ENCODE results near the gene CARD11.

CARD11 gene

GRCh38 chr7:2979951-2980350, 63.7 kb downstream of the CARD11 start:
- Histone ChIP-seq H3K36me3 (ENCODE audit: control insufficient read depth, insufficient read depth, low read length) (no peaks in the 10 kb centered on the region), H3K4me3 (ENCODE audit: low read depth, low read length) (no peak overlapping the region), H3K9ac (ENCODE audit: low read depth, low read length) (no peak overlapping the region), H3K9me3 (ENCODE audit: control insufficient read depth, insufficient read depth, low read length) (no peaks in the 10 kb centered on the region), H3K27me3 (ENCODE audit: control insufficient read depth, insufficient read depth, low read length) (no peaks in the 10 kb centered on the region), H3K4me1 (ENCODE audit: control insufficient read depth, insufficient read depth, low read length) (peaks cover 13% of the 10 kb centered on the region)

GRCh38 chr7:2979201-2979631, 64.5 kb downstream of the CARD11 start:
- Histone ChIP-seq H3K4me3 (ENCODE audit: low read depth, low read length) (no peak overlapping the region), H3K36me3 (ENCODE audit: control insufficient read depth, insufficient read depth, low read length) (no peaks in the 10 kb centered on the region), H3K27me3 (ENCODE audit: control insufficient read depth, insufficient read depth, low read length) (no peaks in the 10 kb centered on the region), H3K4me1 (ENCODE audit: control insufficient read depth, insufficient read depth, low read length) (peaks cover 13% of the 10 kb centered on the region), H3K9ac (ENCODE audit: low read depth, low read length) (peak overlapping the region; percentile 60), H3K9me3 (ENCODE audit: control insufficient read depth, insufficient read depth, low read length) (no peaks in the 10 kb centered on the region)

- peak overlapping the region; percentile 60 for H3K9ac ChIP-seq (ENCODE audit: low read depth, low read length)
- no peak overlapping the region for H3K4me3 ChIP-seq (ENCODE audit: low read depth, low read length)
- H3K4me1 ChIP-seq (ENCODE audit: control insufficient read depth, insufficient read depth, low read length) = peaks cover 13% of the 10 kb centered on the region
- H3K36me3 ChIP-seq (ENCODE audit: control insufficient read depth, insufficient read depth, low read length) = no peaks in the 10 kb centered on the region
- no peaks in the 10 kb centered on the region for H3K27me3 ChIP-seq (ENCODE audit: control insufficient read depth, insufficient read depth, low read length)
- no peaks in the 10 kb centered on the region for H3K9me3 ChIP-seq (ENCODE audit: control insufficient read depth, insufficient read depth, low read length)
Observed at GRCh38 chr7:2978408-2978807, 65.3 kb downstream of the CARD11 start.

GRCh38 chr7:2975821-2976371, 67.8 kb downstream of the CARD11 start:
- H3K36me3 ChIP-seq (ENCODE audit: control insufficient read depth, insufficient read depth, low read length) = no peaks in the 10 kb centered on the region
- no peak overlapping the region for H3K9ac ChIP-seq (ENCODE audit: low read depth, low read length)
- no peak overlapping the region for H3K4me3 ChIP-seq (ENCODE audit: low read depth, low read length)
- peaks cover 13% of the 10 kb centered on the region for H3K4me1 ChIP-seq (ENCODE audit: control insufficient read depth, insufficient read depth, low read length)
- H3K9me3 ChIP-seq (ENCODE audit: control insufficient read depth, insufficient read depth, low read length) = no peaks in the 10 kb centered on the region
- no peaks in the 10 kb centered on the region for H3K27me3 ChIP-seq (ENCODE audit: control insufficient read depth, insufficient read depth, low read length)

- H3K36me3 ChIP-seq (ENCODE audit: control insufficient read depth, insufficient read depth, low read length) = no peaks in the 10 kb centered on the region
- no peak overlapping the region for H3K4me3 ChIP-seq (ENCODE audit: low read depth, low read length)
- H3K9me3 ChIP-seq (ENCODE audit: control insufficient read depth, insufficient read depth, low read length) = no peaks in the 10 kb centered on the region
- H3K4me1 ChIP-seq (ENCODE audit: control insufficient read depth, insufficient read depth, low read length) = peaks cover 7% of the 10 kb centered on the region
- H3K9ac ChIP-seq (ENCODE audit: low read depth, low read length) = no peak overlapping the region
- H3K27me3 ChIP-seq (ENCODE audit: control insufficient read depth, insufficient read depth, low read length) = no peaks in the 10 kb centered on the region
Observed at GRCh38 chr7:2974093-2974819, 69.4 kb downstream of the CARD11 start.

GRCh38 chr7:2972835-2973161, 70.9 kb downstream of the CARD11 start:
- Histone ChIP-seq H3K9ac (ENCODE audit: low read depth, low read length) (no peak overlapping the region), H3K36me3 (ENCODE audit: control insufficient read depth, insufficient read depth, low read length) (no peaks in the 10 kb centered on the region), H3K9me3 (ENCODE audit: control insufficient read depth, insufficient read depth, low read length) (no peaks in the 10 kb centered on the region), H3K4me3 (ENCODE audit: low read depth, low read length) (no peak overlapping the region), H3K4me1 (ENCODE audit: control insufficient read depth, insufficient read depth, low read length) (no peaks in the 10 kb centered on the region), H3K27me3 (ENCODE audit: control insufficient read depth, insufficient read depth, low read length) (no peaks in the 10 kb centered on the region)

GRCh38 chr7:2971914-2972834, 71.5 kb downstream of the CARD11 start:
- Histone ChIP-seq H3K4me1 (ENCODE audit: control insufficient read depth, insufficient read depth, low read length) (no peaks in the 10 kb centered on the region), H3K9me3 (ENCODE audit: control insufficient read depth, insufficient read depth, low read length) (no peaks in the 10 kb centered on the region), H3K27me3 (ENCODE audit: control insufficient read depth, insufficient read depth, low read length) (no peaks in the 10 kb centered on the region), H3K9ac (ENCODE audit: low read depth, low read length) (no peak overlapping the region), H3K4me3 (ENCODE audit: low read depth, low read length) (no peak overlapping the region), H3K36me3 (ENCODE audit: control insufficient read depth, insufficient read depth, low read length) (no peaks in the 10 kb centered on the region)

- Histone ChIP-seq H3K4me3 (ENCODE audit: low read depth, low read length) (no peak overlapping the region), H3K9ac (ENCODE audit: low read depth, low read length) (no peak overlapping the region), H3K9me3 (ENCODE audit: control insufficient read depth, insufficient read depth, low read length) (no peaks in the 10 kb centered on the region), H3K27me3 (ENCODE audit: control insufficient read depth, insufficient read depth, low read length) (no peaks in the 10 kb centered on the region), H3K36me3 (ENCODE audit: control insufficient read depth, insufficient read depth, low read length) (no peaks in the 10 kb centered on the region), H3K4me1 (ENCODE audit: control insufficient read depth, insufficient read depth, low read length) (no peaks in the 10 kb centered on the region)
Observed at GRCh38 chr7:2970861-2971260, 72.8 kb downstream of the CARD11 start.

GRCh38 chr7:2970307-2970664, 73.4 kb downstream of the CARD11 start:
- Histone ChIP-seq H3K36me3 (ENCODE audit: control insufficient read depth, insufficient read depth, low read length) (no peaks in the 10 kb centered on the region), H3K4me3 (ENCODE audit: low read depth, low read length) (no peak overlapping the region), H3K4me1 (ENCODE audit: control insufficient read depth, insufficient read depth, low read length) (no peaks in the 10 kb centered on the region), H3K27me3 (ENCODE audit: control insufficient read depth, insufficient read depth, low read length) (no peaks in the 10 kb centered on the region), H3K9ac (ENCODE audit: low read depth, low read length) (no peak overlapping the region), H3K9me3 (ENCODE audit: control insufficient read depth, insufficient read depth, low read length) (no peaks in the 10 kb centered on the region)

GRCh38 chr7:2969398-2970306, 74.0 kb downstream of the CARD11 start:
- Histone ChIP-seq H3K9ac (ENCODE audit: low read depth, low read length) (no peak overlapping the region), H3K9me3 (ENCODE audit: control insufficient read depth, insufficient read depth, low read length) (no peaks in the 10 kb centered on the region), H3K4me1 (ENCODE audit: control insufficient read depth, insufficient read depth, low read length) (no peaks in the 10 kb centered on the region), H3K4me3 (ENCODE audit: low read depth, low read length) (no peak overlapping the region), H3K36me3 (ENCODE audit: control insufficient read depth, insufficient read depth, low read length) (no peaks in the 10 kb centered on the region), H3K27me3 (ENCODE audit: control insufficient read depth, insufficient read depth, low read length) (no peaks in the 10 kb centered on the region)

GRCh38 chr7:2968616-2969397, 74.9 kb downstream of the CARD11 start:
- no peak overlapping the region for H3K9ac ChIP-seq (ENCODE audit: low read depth, low read length)
- H3K4me1 ChIP-seq (ENCODE audit: control insufficient read depth, insufficient read depth, low read length) = no peaks in the 10 kb centered on the region
- H3K4me3 ChIP-seq (ENCODE audit: low read depth, low read length) = no peak overlapping the region

More at GRCh38 chr7:2968616-2969397, 74.9 kb downstream of the CARD11 start:
- H3K9me3 ChIP-seq (ENCODE audit: control insufficient read depth, insufficient read depth, low read length) = no peaks in the 10 kb centered on the region
- no peaks in the 10 kb centered on the region for H3K27me3 ChIP-seq (ENCODE audit: control insufficient read depth, insufficient read depth, low read length)
- H3K36me3 ChIP-seq (ENCODE audit: control insufficient read depth, insufficient read depth, low read length) = no peaks in the 10 kb centered on the region
